Neural crest cell (in vitro differentiated cells): ENCODE results near the gene PSME1. TPM values are rescaled to one million over a fixed set of nuclear protein-coding genes. Genes with fewer than 3 reads are reported as not detected.
A peak's percentile ranks its signal among the peaks of the same experiment; 100 is the strongest.
"Not testable (repeated sequence)": the region's sequence is repeated elsewhere in the genome, so short reads cannot be mapped to it uniquely, and the experiment has no call there.

Experiments used
- DNase-seq: peaks from one replicate; pipeline ENCODE4 v3.0.0; 2021; ENCODE audit warnings: low read depth, mixed read lengths, low spot score
- H3K27ac Mint-ChIP-seq: one replicate; pipeline ENCODE4 v1.8.0; 2021; ENCODE audit warnings: mild to moderate bottlenecking, mixed read lengths; ENCODE audit not compliant: unreplicated experiment
- H3K27me3 Mint-ChIP-seq: 2 replicates; pipeline ENCODE4 v1.8.0; 2021; ENCODE audit warnings: low read depth, mild to moderate bottlenecking, mixed read lengths
- H3K36me3 Mint-ChIP-seq: 2 replicates; pipeline ENCODE4 v1.8.0; 2021; ENCODE audit warnings: low read depth, mild to moderate bottlenecking, mixed read lengths
- H3K4me1 Mint-ChIP-seq: 2 replicates; pipeline ENCODE4 v1.8.0; 2021; ENCODE audit warnings: mixed read lengths
- H3K4me3 Mint-ChIP-seq: one replicate; pipeline ENCODE4 v1.8.0; 2021; ENCODE audit warnings: mild to moderate bottlenecking, mixed read lengths
- H3K9me3 Mint-ChIP-seq: 2 replicates; pipeline ENCODE4 v1.8.0; 2021; ENCODE audit warnings: mixed read lengths
- CTCF ChIP-seq: fragments of 200-600 bp; sonication (generic); conservative IDR thresholded peaks from 2 replicates; pipeline ENCODE4 v1.5.0; 2021; ENCODE audit warnings: antibody characterized with exemption, mild to moderate bottlenecking
- total RNA-seq: library from RNA; stranded (reverse); gene quantifications from 2 replicates; pipeline ENCODE4 v1.2.1, GENCODE V29; 2021

PSME1 gene
- total RNA-seq, 1 donor from 2014 or later, result 88.5 TPM

GRCh38 chr14:24100197-24100981 lies 35.6 kb upstream of the PSME1 start:
- Mint-ChIP-seq H3K27me3 (no peaks in the 10 kb centered on the region), H3K9me3 (no peaks in the 10 kb centered on the region), H3K4me3 (peak overlapping the region; percentile 7), H3K27ac (no peak overlapping the region), H3K4me1 (peaks cover 5% of the 10 kb centered on the region), H3K36me3 (peaks cover 5% of the 10 kb centered on the region)
- DNase-seq, result no peak
- no peak for TF ChIP-seq CTCF

- Mint-ChIP-seq H3K9me3 (no peaks in the 10 kb centered on the region), H3K27ac (no peak overlapping the region), H3K4me1 (peaks cover 2% of the 10 kb centered on the region), H3K36me3 (peaks cover 5% of the 10 kb centered on the region), H3K4me3 (no peak overlapping the region), H3K27me3 (no peaks in the 10 kb centered on the region)
- no peak for DNase-seq
- no peak for TF ChIP-seq CTCF
These were observed 35.0 kb upstream of the PSME1 start for GRCh38 chr14:24100982-24101494.

- H3K27ac Mint-ChIP-seq, result no peak overlapping the region
- no peaks in the 10 kb centered on the region for H3K27me3 Mint-ChIP-seq
- peaks cover 4% of the 10 kb centered on the region for H3K4me1 Mint-ChIP-seq
- peaks cover 5% of the 10 kb centered on the region for H3K36me3 Mint-ChIP-seq
- no peak for DNase-seq
- no peak for TF ChIP-seq CTCF
- no peaks in the 10 kb centered on the region for H3K9me3 Mint-ChIP-seq
- no peak overlapping the region for H3K4me3 Mint-ChIP-seq
These were observed 33.5 kb upstream of the PSME1 start for GRCh38 chr14:24102357-24103048.

- H3K27me3 Mint-ChIP-seq, result no peaks in the 10 kb centered on the region
- H3K4me3 Mint-ChIP-seq, result no peak overlapping the region
These were observed 32.5 kb upstream of the PSME1 start for GRCh38 chr14:24103451-24103850.

GRCh38 chr14:24105609-24106239 lies 30.3 kb upstream of the PSME1 start:
- not testable (repeated sequence) for H3K4me3 Mint-ChIP-seq, DNase-seq, H3K27me3 Mint-ChIP-seq, H3K27ac Mint-ChIP-seq, H3K36me3 Mint-ChIP-seq, H3K9me3 Mint-ChIP-seq
- peaks cover 10% of the 10 kb centered on the region for H3K4me1 Mint-ChIP-seq

More at GRCh38 chr14:24103451-24103850, 32.5 kb upstream of the PSME1 start:
- H3K9me3 Mint-ChIP-seq, result no peaks in the 10 kb centered on the region
- no peak for DNase-seq
- peaks cover 5% of the 10 kb centered on the region for H3K36me3 Mint-ChIP-seq
- H3K27ac Mint-ChIP-seq, result no peak overlapping the region
- no peak for TF ChIP-seq CTCF
- H3K4me1 Mint-ChIP-seq, result peaks cover 4% of the 10 kb centered on the region
